HG02610 (cell line): ENCODE results near the gene MSANTD2.

Source experiments
- ATAC-seq: cut with Tn5 transposase; IDR thresholded peaks from one replicate; pipeline ENCODE4 v1.9.1; 2021; ENCODE audit warnings: mild to moderate bottlenecking, moderate library complexity; ENCODE audit not compliant: unreplicated experiment

Gene MSANTD2

DNA sequence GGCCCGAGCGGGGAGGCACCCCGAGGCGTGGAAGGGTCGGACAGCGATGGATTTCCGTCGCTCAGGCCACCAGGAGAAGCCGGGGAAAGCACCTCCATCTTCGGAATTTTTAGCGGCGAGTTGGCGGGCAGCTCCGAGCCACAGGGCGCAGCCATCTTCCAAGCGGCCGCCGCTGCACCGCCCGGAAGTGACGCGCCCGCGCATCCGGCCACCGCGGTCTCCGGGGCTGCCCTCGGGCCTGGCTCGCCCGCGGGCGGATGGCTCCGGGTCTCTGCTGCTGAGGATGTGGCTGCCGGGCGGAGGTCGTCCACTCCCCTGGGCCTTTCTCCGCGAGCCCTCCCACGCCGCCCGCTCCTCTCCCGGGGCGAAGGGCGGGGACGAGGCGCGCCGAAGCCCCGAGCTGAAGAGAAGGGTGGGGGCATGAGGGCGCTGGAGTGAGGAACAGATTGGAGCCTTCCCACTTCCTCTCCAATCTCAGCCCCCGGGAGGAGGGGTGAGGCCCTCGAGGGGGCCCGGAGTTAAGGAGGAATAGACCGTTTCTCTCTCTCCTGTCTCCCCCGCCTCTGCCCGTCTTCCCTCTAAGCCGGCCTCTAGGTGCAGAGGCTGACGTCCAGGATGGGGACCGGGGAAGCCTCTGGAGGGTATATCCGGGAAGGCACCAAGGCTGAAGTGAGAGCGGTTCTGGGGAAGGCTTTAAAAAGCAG, at the start of gene MSANTD2:
Gene MSANTD2 (minus strand): TSS at position 181 of the 704 bp plus-strand sequence. CDS start 26 bp downstream, at position 155.
- ATAC-seq, result peak; percentile 88

- ATAC-seq, result no peak
Measured at GRCh38 chr11:124846070-124846673, 46.0 kb upstream of the MSANTD2 start.

DNA sequence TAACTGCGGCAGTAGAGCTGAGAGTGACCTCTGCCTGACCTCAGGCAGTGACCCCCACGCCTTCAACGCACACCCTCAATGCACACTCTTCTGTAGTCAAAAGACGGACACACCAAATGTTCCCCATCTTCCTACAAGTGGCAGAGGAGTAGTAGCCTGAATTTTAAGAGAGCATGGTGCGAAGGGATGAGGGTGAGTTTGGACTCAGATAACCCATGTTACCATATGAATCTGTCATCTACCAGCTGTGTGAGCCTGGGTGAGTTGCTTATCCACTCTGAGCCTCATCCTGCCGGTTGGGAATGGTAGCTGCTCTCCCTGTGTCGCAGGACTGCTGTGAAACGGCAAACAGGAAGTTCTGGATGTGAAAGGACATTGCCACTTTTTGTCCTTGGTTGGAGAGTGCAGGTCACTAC, 44.5 kb upstream of the MSANTD2 start:
- ATAC-seq, result no peak

DNA sequence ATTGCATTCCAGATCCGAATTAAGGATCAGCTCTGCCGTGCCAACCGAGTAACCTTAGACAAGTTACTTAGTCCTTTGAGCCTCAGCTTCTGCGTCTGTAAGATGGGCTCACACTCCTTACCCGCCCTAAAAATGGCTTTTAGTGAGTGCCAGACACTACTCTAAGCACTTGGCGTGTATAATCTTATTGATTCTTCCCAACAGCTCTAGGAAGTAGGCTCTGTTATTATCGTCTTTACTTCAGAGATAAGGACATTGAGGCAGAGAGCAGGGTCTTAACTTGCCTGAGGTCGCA, 43.4 kb upstream of the MSANTD2 start:
- ATAC-seq, result no peak

DNA sequence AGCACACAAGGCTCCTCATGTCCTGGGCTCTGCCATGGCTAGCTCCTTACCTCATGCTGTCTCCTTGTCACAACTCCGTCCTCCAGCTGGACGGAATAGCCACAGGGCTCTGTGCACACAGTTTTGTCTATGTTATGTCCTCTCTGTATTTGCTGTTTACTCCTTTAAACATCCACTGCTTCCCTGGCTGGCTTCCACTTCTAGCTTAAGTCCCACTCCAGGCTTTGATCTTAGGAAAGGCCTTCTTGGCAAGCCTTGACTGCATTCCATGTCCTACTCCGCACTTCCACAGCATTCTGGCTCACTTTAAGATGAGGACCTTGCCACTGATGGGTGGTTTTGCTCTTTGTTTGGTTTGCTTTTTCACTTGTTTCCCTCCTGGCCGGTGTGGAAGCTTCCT, 42.1 kb upstream of the MSANTD2 start:
- ATAC-seq, result no peak

- no peak for ATAC-seq
Measured at GRCh38 chr11:124841840-124842239, 41.6 kb upstream of the MSANTD2 start.

- no peak for ATAC-seq
Measured at GRCh38 chr11:124841201-124841600, 41.0 kb upstream of the MSANTD2 start.

DNA sequence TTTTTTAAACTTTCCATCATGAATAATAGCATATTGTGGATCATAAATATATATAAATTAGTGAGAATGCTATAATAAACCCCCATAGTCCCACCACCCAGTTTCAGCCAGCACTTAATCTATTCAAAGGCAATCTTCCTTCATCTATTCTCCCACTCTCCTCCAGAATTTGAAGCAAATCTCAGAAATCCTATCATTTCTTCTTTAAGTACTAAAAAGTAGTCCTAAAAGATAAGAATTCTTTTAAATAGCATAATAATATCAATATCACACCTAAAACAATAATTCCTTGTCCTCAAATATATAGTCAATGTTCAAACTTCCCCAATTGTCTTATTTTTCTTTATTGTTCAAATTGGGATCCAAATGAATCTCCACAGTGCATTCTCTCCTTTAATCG, 40.5 kb upstream of the MSANTD2 start:
- no peak for ATAC-seq

- ATAC-seq, result no peak
Measured at GRCh38 chr11:124839972-124840621, 39.9 kb upstream of the MSANTD2 start.

DNA sequence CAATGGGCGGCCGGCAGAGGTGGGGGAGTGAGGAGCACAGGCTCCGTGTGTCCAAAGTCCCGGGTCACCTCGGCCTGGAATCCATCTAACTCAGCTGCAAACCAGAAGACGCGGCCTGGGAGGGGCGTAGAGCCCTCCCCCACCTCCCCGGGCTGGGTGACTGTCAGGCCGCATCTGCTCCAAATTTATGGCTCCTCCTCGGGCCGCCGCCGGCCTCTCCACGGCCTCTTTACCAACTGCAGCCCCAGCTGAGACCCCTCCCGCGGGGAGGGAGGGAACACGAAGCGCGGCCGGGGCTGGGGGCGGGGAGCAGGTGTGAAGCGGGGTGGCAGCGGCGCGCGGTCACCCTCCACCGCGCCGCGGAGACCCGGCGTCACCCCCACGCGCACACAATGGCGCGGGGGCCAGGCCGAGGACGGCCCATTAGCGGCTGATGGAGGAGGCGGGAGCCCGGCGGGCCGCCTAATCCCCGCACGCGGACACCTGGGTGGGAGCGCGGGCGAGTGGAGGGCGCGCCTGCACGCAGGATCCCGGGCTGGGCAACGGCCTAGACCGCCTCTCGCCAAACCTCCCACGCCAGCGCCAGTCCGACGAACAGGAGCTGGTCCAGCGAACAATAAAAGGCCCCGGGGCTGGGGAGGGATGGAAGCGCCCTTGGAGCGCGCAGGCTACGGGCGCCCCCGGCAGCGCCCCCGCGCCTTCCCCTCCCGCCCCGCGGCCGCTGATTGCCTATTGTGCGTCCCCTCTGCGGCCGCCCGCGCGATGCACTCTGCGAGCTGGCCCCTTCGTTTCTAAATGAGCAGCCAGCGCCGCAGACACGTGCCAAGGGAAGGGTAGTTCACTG, 39.1 kb upstream of the MSANTD2 start:
- ATAC-seq, result no peak

DNA sequence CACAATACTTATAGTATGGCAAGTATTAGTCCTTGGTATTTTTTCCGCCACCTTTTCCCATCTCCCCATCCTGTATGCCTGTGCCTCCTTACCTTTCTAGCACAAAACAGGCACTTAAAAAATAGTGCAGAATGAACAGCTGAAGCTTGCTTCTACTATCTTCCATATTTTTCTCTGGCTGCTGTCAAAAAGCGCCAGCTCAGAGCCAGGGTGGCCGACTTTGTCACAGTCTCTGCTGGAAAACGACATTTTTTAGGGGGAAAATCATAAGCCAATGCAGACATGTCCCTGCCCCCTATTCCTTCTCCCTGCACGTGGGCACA, 38.6 kb upstream of the MSANTD2 start:
- no peak for ATAC-seq

DNA sequence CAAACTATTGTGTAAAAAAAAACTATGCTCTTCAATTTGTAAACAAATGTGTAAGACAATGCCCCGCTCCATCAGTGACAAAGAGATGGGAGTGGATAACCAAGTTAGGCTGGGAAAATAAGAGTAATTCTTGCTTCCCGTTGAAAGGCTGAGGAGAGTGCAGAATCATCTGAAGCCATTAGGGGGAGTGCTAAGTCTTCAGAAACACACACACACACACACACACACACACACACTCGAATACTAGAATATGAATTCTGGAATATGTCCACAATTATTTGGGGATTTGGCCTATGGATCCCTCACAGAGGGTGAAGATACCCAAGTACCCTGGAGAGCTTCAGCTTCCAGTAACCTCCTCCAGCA, 37.3 kb upstream of the MSANTD2 start:
- ATAC-seq, result peak; percentile 26

- no peak for ATAC-seq
Measured at GRCh38 chr11:124835918-124836317, 35.7 kb upstream of the MSANTD2 start.

GRCh38 chr11:124834526-124835180, 34.4 kb upstream of the MSANTD2 start:
- no peak for ATAC-seq

GRCh38 chr11:124832571-124832970, 32.4 kb upstream of the MSANTD2 start:
- no peak for ATAC-seq

GRCh38 chr11:124831897-124832296, 31.7 kb upstream of the MSANTD2 start:
- no peak for ATAC-seq

- no peak for ATAC-seq
Measured at GRCh38 chr11:124830749-124831148, 30.5 kb upstream of the MSANTD2 start.

- ATAC-seq, result no peak
Measured at GRCh38 chr11:124829986-124830385, 29.8 kb upstream of the MSANTD2 start.

DNA sequence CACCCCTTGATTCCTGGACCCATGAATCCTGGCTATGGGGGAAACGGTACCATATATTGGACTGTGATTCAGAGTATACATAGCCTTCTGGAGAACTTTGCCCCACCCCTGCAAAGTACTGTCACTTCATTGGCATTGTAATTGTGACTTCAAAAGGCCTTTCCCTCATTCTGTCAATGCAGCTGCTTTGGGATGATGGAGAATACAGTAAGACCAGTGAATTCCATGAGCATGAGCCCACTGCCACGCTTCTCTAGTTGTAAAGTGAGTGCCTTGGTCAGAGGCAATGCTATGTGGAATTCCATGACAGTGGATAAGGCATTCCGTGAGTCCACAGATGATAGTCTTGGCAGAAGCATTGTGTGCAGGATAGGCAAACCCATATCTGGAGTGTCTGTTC, 25.7 kb upstream of the MSANTD2 start:
- no peak for ATAC-seq

GRCh38 chr11:124823512-124824376, 23.5 kb upstream of the MSANTD2 start:
- no peak for ATAC-seq
